HepG2 (cell line): ENCODE data around the gene OR51G1.

Source experiments
- CHCHD3 ChIP-seq: sonication (generic); formaldehyde crosslinking; IDR thresholded peaks from 2 replicates; pipeline ENCODE4 v1.8.0; 2022; ENCODE audit warnings: mild to moderate bottlenecking, missing genetic modification reagents, moderate library complexity
- CTCF ChIP-seq: sonication (generic); formaldehyde crosslinking; IDR thresholded peaks from 2 replicates; pipeline ENCODE4 v1.5.0; 2020; ENCODE audit warnings: mild to moderate bottlenecking, missing genetic modification reagents, moderate library complexity
- FOXM1 ChIP-seq: sonication (generic); formaldehyde crosslinking; IDR thresholded peaks from 2 replicates; pipeline ENCODE4 v1.5.0; 2020; ENCODE audit warnings: missing genetic modification reagents
- FOXP4 ChIP-seq: sonication (generic); formaldehyde crosslinking; IDR thresholded peaks from 2 replicates; pipeline ENCODE4 v1.4.0; 2020; ENCODE audit warnings: missing genetic modification reagents
- ZBTB4 ChIP-seq: sonication (generic); formaldehyde crosslinking; IDR thresholded peaks from 2 replicates; pipeline ENCODE4 v1.4.0; 2020; ENCODE audit warnings: missing genetic modification reagents, mild to moderate bottlenecking, borderline replicate concordance

GRCh38 chr11:4936745-4937144, 12.6 kb upstream of the OR51G1 start:
- no peak for TF ChIP-seq FOXM1 (CRISPR knock-in tag)
- TF ChIP-seq ZBTB4 (CRISPR knock-in tag): no peak
- TF ChIP-seq CTCF (CRISPR knock-in tag): no peak
- TF ChIP-seq FOXP4 (CRISPR knock-in tag): no peak
- no peak for TF ChIP-seq CHCHD3 (CRISPR knock-in tag)
